K562 (cell line): ENCODE data around the gene CENPO. TPM values are rescaled to one million over a fixed set of nuclear protein-coding genes. Genes with fewer than 3 reads are reported as not detected.

ENCODE experiments used
- ARID1B ChIP-seq: fragments of 450-650 bp; IDR thresholded peaks from 2 replicates; pipeline ENCODE4 v1.6.1; 2016; ENCODE audit warnings: antibody characterized with exemption, mild to moderate bottlenecking, inconsistent platforms
- ATF2 ChIP-seq: sonication (generic); formaldehyde crosslinking; IDR thresholded peaks from 2 replicates; pipeline ENCODE4 v1.8.1; 2022; ENCODE audit warnings: missing genetic modification reagents
- ATF3 ChIP-seq, 2 experiments: fragments of 450-650 bp in 1 of 2; sonication (generic) in 1 of 2; formaldehyde crosslinking in 1 of 2; IDR thresholded peaks in 1 of 2; conservative IDR thresholded peaks in 1 of 2; 2 replicates each; pipeline versions ENCODE4 v1.6.1 to v1.8.1; 2016 to 2023; ENCODE audit warnings: mild to moderate bottlenecking in 2 of 2, moderate library complexity in 2 of 2, inconsistent platforms in 1 of 2, missing genetic modification reagents in 1 of 2
- MXD1 ChIP-seq: fragments of 250-450 bp; sonication (Bioruptor Pico); IDR thresholded peaks from 2 replicates; pipeline ENCODE4 v1.8.0; 2021; ENCODE audit warnings: borderline replicate concordance, mild to moderate bottlenecking, moderate library complexity; ENCODE audit not compliant: poor library complexity, severe bottlenecking
- POLR3A ChIP-seq: IDR thresholded peaks from 2 replicates; pipeline ENCODE4 v1.6.1; 2011; ENCODE audit warnings: borderline replicate concordance, mild to moderate bottlenecking, moderate library complexity; ENCODE audit not compliant: insufficient read length, insufficient read depth; ENCODE audit errors: extremely low read depth
- PURB ChIP-seq: sonication (generic); formaldehyde crosslinking; IDR thresholded peaks from 2 replicates; pipeline ENCODE4 v1.9.0; 2021; ENCODE audit warnings: low read depth, mild to moderate bottlenecking, missing genetic modification reagents
- SP2 ChIP-seq: IDR thresholded peaks from 2 replicates; pipeline ENCODE4 v1.6.1; 2011; ENCODE audit warnings: mild to moderate bottlenecking, low read depth, low read length, moderate library complexity; ENCODE audit not compliant: poor library complexity, severe bottlenecking; ENCODE audit errors: extremely low read depth
- SRF ChIP-seq, 2 experiments: fragments of 250-450, 450-650 bp in 1 of 2; sonication (Bioruptor Pico) in 1 of 2; sonication (generic) in 1 of 2; formaldehyde crosslinking; IDR thresholded peaks; 2 replicates each; pipeline versions ENCODE4 v1.5.0 to v1.5.1; 2020 to 2022; ENCODE audit warnings: mild to moderate bottlenecking in 1 of 2, missing genetic modification reagents in 1 of 2
- STAT6 ChIP-seq: sonication (generic); formaldehyde crosslinking; IDR thresholded peaks from 2 replicates; pipeline ENCODE4 v1.8.1; 2023; ENCODE audit warnings: mild to moderate bottlenecking, missing genetic modification reagents
- ZNF133 ChIP-seq: fragments of 250-450 bp; sonication (Bioruptor Pico); IDR thresholded peaks from 2 replicates; pipeline ENCODE4 v1.4.0; 2020; ENCODE audit warnings: mild to moderate bottlenecking
- ZNF165 ChIP-seq: fragments of 250-450 bp; sonication (Bioruptor Pico); IDR thresholded peaks from 2 replicates; pipeline ENCODE4 v1.4.0; 2020; ENCODE audit warnings: borderline replicate concordance
- ZNF518B ChIP-seq: fragments of 250-450 bp; sonication (Bioruptor Pico); IDR thresholded peaks from 2 replicates; pipeline ENCODE4 v1.5.0; 2021; ENCODE audit warnings: mild to moderate bottlenecking, moderate library complexity
- polyA plus RNA-seq, 8 experiments: library from polyadenylated mRNA; depleted of rRNA in 4 of 8; stranded (reverse) in 5 of 8; unstranded in 3 of 8; fragments of >200 nt; fragmentation: Nextera tagmentation in 2 of 8; fragmentation: Illumina TruSeq in 1 of 8; extraction: Ambion mirVana in 2 of 8; extraction: Trizol in 1 of 8; gene quantifications; 2 replicates each; pipeline versions ENCODE4 v1.2.1 to v1.2.3, GENCODE V29; 2011 to 2014; ENCODE audit warnings: inconsistent platforms in 1 of 8, missing spikeins in 1 of 8
- total RNA-seq, 7 experiments: library from RNA; depleted of rRNA in 6 of 7; stranded (reverse); fragments of >200 nt in 6 of 7; fragmentation: Illumina TruSeq in 2 of 7; extraction: Trizol in 2 of 7; gene quantifications; 2 replicates each; pipeline versions ENCODE4 v1.2.1 to v1.2.3, GENCODE V29; 2011 to 2021; ENCODE audit warnings: low replicate concordance in 1 of 7

The CENPO gene
- total and polyA plus RNA-seq, 9 of the 15 experiments (the other 6 are each of a cell fraction or from before 2014, with no cell fraction given): 30.6 to 59.4 (median 38.9) TPM

GRCh38 chr2:24842081-24843050 is 49.1 kb downstream of the CENPO start (continued):
- no peak for TF ChIP-seq ZNF518B (CRISPR knock-in tag)
- TF ChIP-seq ZNF165: no peak
- no peak for TF ChIP-seq ATF2 (CRISPR knock-in tag)
- no peak for TF ChIP-seq PURB (CRISPR knock-in tag)
- TF ChIP-seq SRF (CRISPR knock-in tag; IDR thresholded peaks at IDR 0.05): no peak
- no peak for TF ChIP-seq ZNF133
- TF ChIP-seq ARID1B: no peak
- TF ChIP-seq POLR3A: no peak
- TF ChIP-seq SP2: no peak
- no peak for TF ChIP-seq ATF3 (IDR thresholded peaks at IDR 0.05)
- TF ChIP-seq ATF3 (CRISPR knock-in tag; conservative IDR thresholded peaks at IDR 0.05): no peak
- no peak for TF ChIP-seq MXD1 (CRISPR knock-in tag)
- no peak for TF ChIP-seq STAT6
